ENCODE data around the gene ZFPM1. TPM values are rescaled to one million over a fixed set of nuclear protein-coding genes. Genes with fewer than 3 reads are reported as not detected.

Gene ZFPM1
- total RNA-seq, 4 donors from 2014 or later = 0.40 to 1.4 (median 0.59) TPM

Small RNAs within 50 kb of the gene (small RNA-seq; reads per million reads assigned to genes)
- gene MIR5189 = 0 reads per million in 4 donors

Other genes with a start within 250 kb of the ZFPM1 start
- 1 to 10 TPM in 3 of 4 donors, under 1 TPM in 1; 0.96 to 4.8 (median 2.1) TPM for gene ZNF469, start 70.3 kb upstream of the ZFPM1 start, total RNA-seq
- gene ZC3H18, start 117.1 kb downstream of the ZFPM1 start, total RNA-seq = 10 to 100 TPM; 15.8 to 40.6 (median 23.3) TPM
- gene IL17C, start 185.3 kb downstream of the ZFPM1 start, total RNA-seq = not detected
- 100 to 1,000 TPM in 1 of 4 donors, 10 to 100 TPM in 3; 19.9 to 135 (median 79.1) TPM for gene CYBA, start 197.8 kb downstream of the ZFPM1 start, total RNA-seq
- 10 to 100 TPM; 21.3 to 30.3 (median 26.6) TPM for gene MVD, start 209.8 kb downstream of the ZFPM1 start, total RNA-seq
- gene SNAI3, start 233.2 kb downstream of the ZFPM1 start, total RNA-seq = 1 to 10 TPM in 2 of 4 donors, under 1 TPM in 1, not detected in 1; 0.39 to 1.7 (median 1.1) TPM